ENCODE results near the gene SYNM.

DNA sequence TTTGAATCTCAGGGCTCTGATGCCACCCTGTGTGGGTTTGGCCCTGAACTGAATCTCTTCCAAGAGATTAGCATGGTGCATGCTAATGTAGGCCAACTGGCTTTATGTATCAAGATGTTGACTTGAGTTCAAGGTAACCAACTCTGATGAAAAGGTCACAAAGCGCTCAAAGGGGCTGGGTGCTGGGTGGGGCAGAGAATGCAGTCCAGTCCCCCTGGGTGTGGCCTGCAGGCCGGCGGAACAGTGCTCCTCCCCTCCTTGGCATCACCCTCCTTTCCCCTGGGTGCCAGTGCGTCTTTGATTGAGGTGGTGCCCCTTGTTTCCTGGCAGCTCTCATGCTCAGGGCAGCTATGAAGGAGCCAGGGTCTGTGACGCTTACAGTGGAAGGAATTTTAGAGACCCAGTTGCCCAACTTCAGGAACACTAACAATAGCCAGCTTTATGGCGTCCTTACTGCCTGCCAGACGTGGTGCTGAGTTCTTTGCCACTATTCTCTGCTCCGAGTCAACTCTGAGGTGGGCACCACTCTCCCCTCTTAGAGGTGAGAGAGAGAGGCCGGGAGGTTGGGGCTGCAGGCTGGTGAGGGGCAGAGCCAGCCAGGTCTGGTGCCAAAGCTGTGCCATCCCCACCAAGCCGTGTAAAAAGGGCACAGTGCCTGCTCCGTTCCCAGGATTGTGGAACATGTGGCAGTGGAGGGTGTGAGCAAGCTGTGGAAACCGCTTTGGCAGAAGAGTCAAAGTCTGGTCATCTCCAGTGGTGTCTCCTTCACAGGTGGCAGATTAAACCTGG is 9.8 kb downstream of the SYNM start:
- TF ChIP-seq, protein P1, sequence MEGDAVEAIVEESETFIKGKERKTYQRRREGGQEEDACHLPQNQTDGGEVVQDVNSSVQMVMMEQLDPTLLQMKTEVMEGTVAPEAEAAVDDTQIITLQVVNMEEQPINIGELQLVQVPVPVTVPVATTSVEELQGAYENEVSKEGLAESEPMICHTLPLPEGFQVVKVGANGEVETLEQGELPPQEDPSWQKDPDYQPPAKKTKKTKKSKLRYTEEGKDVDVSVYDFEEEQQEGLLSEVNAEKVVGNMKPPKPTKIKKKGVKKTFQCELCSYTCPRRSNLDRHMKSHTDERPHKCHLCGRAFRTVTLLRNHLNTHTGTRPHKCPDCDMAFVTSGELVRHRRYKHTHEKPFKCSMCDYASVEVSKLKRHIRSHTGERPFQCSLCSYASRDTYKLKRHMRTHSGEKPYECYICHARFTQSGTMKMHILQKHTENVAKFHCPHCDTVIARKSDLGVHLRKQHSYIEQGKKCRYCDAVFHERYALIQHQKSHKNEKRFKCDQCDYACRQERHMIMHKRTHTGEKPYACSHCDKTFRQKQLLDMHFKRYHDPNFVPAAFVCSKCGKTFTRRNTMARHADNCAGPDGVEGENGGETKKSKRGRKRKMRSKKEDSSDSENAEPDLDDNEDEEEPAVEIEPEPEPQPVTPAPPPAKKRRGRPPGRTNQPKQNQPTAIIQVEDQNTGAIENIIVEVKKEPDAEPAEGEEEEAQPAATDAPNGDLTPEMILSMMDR (IDR thresholded peaks at IDR 0.05; ENCODE audit: low read depth, low read length, poor library complexity, severe bottlenecking): no peak
- no peak for TF ChIP-seq EZH2phosphoT487 (IDR thresholded peaks at IDR 0.05; ENCODE audit: borderline replicate concordance, low read length)
